T1000 (cell line): ENCODE results near the gene INAFM2.

Experiments
- DNase-seq: peaks from one replicate; lab custom pipeline; 2025; ENCODE audit warnings: mixed read lengths; lab: John Stamatoyannopoulos, UW

INAFM2 gene

GRCh38 chr15:40344631-40345120 lies 21.2 kb downstream of the INAFM2 start:
- DNase-seq = no peak

GRCh38 chr15:40345225-40345866 lies 21.9 kb downstream of the INAFM2 start:
- DNase-seq = no peak

- DNase-seq = no peak
These were observed 22.5 kb downstream of the INAFM2 start for GRCh38 chr15:40345867-40346578.

- no peak for DNase-seq
These were observed 23.4 kb downstream of the INAFM2 start for GRCh38 chr15:40346579-40347558.

GRCh38 chr15:40347559-40348473 lies 24.3 kb downstream of the INAFM2 start:
- DNase-seq = no peak

- DNase-seq = no peak
These were observed 25.0 kb downstream of the INAFM2 start for GRCh38 chr15:40348474-40348870.

- DNase-seq = no peak
These were observed 25.7 kb downstream of the INAFM2 start for GRCh38 chr15:40349163-40349562.

- no peak for DNase-seq
These were observed 28.9 kb downstream of the INAFM2 start for GRCh38 chr15:40352281-40352901.

- no peak for DNase-seq
These were observed 30.2 kb downstream of the INAFM2 start for GRCh38 chr15:40353697-40354096.

GRCh38 chr15:40354408-40355171 lies 31.1 kb downstream of the INAFM2 start:
- DNase-seq = no peak

GRCh38 chr15:40355976-40356585 lies 32.6 kb downstream of the INAFM2 start:
- DNase-seq = no peak

GRCh38 chr15:40357246-40357645 lies 33.8 kb downstream of the INAFM2 start:
- no peak for DNase-seq

GRCh38 chr15:40357723-40358470 lies 34.4 kb downstream of the INAFM2 start, which contains the start of gene DISP2:
TSS of gene DISP2 (plus strand) at chr15:40358219. CDS start at chr15:40358322, 103 bp downstream.
- DNase-seq = peak; percentile 87

GRCh38 chr15:40358471-40359353 lies 35.2 kb downstream of the INAFM2 start:
- DNase-seq = no peak

GRCh38 chr15:40360015-40360414 lies 36.5 kb downstream of the INAFM2 start:
- DNase-seq = no peak

GRCh38 chr15:40361640-40362039 lies 38.1 kb downstream of the INAFM2 start:
- DNase-seq = no peak

- no peak for DNase-seq
These were observed 40.1 kb downstream of the INAFM2 start for GRCh38 chr15:40363611-40364010.

GRCh38 chr15:40364251-40364650 lies 40.8 kb downstream of the INAFM2 start:
- DNase-seq = no peak
